ENCODE data around the gene ACOT7.

Gene ACOT7

GRCh38 chr1:6307099-6307498 lies 86.5 kb downstream of the ACOT7 start:
- DNase-seq, result no peak

DNA sequence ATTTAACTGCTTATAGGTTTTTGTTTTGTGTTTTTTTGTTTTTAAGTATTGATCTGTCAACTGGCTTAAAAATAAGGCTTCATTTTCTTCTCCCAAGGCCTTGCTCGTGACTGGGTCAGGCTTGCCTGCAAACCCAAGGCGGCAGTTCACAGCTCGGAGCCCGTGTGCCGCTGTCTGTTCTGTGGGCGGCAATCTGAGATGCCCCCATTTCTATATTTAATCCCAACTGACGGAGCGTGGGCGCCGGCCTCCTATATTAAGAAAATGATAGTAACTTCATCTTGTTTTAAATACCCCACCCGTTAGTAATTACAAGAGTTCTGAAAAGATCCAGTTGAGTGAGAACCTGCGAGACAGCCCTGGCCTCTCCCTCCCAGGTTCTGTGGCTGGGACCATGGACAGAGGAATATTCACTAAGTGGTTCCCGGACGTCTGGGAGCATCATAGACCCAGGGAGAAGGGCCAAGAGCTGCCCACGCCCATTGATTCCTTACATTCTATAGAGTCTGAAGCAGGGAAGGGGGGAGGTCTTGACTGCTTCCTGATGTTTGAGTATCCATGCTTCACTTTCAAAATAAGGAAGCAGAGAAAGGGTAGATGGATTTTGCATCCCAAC lies 90.1 kb downstream of the ACOT7 start:
- no peak for DNase-seq

- no peak for DNase-seq
These were observed 91.0 kb downstream of the ACOT7 start for GRCh38 chr1:6302568-6302967.

GRCh38 chr1:6301526-6301925 lies 92.0 kb downstream of the ACOT7 start:
- DNase-seq, result no peak

DNA sequence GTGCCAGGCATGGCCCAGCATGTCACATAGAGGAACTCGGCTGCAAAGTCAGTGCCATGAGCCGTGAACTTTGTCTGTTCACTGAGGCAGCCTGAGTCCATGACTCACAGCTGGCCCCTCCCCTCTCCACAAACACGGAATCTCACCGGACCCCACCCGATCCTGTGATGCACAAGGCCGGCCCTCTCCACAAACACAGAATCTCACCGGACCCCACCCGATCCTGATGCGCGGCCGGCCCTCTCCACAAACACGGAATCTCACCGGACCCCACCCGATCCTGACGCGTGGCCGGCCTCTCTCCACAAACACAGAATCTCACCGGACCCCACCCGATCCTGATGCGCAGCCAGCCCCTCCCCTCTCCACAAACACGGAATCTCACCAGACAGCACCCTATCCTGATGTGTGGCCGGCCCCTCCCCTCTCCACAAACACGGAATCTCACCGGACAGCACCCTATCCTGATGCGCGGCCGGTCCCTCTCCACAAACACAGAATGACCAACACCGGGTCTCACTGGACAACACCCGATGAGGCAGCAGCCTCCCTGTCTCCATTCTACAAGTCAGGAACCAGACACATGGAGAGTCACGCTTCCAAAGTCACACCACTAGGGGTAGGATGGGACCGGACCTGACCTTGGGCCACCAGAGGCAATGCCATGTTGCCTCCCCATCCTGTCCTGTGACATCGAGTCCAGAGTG lies 93.1 kb downstream of the ACOT7 start:
- DNase-seq, result no peak

DNA sequence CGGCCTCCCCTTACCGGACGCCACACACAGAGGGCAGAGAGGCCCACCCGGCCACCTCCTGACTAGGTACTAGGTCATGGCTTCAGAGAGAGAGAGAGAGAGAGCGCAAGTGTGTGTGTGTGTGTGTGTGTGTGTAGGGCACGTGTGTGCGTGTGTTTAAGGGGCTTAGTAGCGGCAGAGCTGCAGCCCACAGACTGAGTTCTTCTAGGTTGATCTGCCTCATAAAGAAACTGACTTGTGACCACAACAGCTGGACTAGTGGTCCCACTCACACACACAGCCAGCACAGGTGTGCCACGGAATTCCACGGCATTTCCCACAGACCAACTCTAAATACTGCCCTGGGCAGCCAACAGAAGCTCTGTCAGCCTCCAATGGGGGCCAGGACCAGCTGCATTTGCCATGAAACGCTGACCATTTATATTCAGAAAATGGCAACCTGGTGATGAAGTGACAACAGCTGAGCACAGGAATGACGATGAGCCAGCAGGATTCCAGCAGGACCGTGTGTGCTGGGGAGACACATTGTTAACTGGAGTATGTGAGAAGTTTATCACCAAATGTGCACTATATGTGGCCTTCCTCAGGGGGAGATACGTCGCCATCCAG lies 93.9 kb downstream of the ACOT7 start:
- no peak for DNase-seq

DNA sequence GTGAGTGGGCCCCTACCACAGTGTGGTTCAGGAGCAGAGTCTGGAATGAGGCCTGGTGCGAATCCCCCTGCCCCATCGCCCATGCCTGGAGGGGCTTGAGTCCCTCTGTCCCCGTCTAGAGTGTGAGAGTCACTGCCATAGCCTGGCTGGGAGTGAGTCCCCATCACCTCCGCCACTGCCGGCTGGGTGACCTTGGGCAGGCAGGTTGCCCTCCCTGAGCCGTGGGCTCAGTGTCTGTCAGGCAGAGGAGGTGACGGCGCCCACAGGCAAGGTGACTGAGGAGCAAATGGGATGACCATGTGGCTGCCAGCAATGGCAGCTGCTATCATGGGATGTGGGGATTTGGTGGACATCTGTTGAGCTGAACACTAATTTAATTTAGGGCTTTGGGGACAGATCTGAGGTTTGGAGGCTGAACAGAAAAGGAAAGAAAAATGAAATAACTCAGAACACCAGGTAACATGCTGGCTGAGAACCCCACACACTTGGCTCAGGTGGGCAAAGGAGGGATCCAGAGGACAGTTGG lies 94.6 kb downstream of the ACOT7 start:
- DNase-seq, result no peak

- no peak for DNase-seq
These were observed 95.0 kb downstream of the ACOT7 start for GRCh38 chr1:6298530-6298929.

- DNase-seq, result no peak
These were observed 97.7 kb downstream of the ACOT7 start for GRCh38 chr1:6295910-6296309.

DNA sequence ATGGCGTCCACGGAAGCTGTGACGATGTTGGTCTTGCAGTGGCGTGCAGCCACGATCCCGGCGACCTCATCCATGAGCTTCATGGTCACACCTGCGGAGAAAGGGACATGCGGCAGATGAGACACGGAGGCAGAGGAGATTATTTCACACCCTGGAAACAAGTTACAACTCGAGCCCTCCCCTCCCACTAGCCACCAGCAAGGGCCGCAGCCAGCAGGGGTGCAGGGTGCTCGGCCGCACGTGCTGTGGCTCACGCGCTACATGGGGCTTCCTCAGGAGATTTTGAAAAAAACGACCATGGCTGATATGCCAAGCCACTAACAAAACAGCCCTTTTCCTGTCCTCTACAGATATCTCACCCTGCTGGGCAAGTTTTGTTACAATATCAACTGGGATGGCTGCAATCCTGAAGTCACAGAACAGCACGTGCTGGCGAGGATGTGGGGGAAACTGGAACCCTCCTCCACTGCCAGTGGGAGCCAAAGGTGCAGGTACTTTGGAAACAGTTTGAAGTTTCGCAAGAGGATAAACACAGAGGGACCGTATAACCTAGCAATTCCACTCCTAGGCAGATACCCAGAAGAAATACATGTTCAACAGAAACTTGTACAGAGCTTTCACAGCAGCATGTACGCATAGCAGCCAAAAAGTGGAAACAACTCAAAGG lies 98.5 kb downstream of the ACOT7 start:
- no peak for DNase-seq

GRCh38 chr1:6294080-6294889 lies 99.3 kb downstream of the ACOT7 start:
- no peak for DNase-seq

- no peak for DNase-seq
These were observed 101.5 kb downstream of the ACOT7 start for GRCh38 chr1:6292102-6292501.

GRCh38 chr1:6288665-6289064 lies 104.9 kb downstream of the ACOT7 start:
- no peak for DNase-seq

GRCh38 chr1:6288026-6288425 lies 105.5 kb downstream of the ACOT7 start:
- no peak for DNase-seq

DNA sequence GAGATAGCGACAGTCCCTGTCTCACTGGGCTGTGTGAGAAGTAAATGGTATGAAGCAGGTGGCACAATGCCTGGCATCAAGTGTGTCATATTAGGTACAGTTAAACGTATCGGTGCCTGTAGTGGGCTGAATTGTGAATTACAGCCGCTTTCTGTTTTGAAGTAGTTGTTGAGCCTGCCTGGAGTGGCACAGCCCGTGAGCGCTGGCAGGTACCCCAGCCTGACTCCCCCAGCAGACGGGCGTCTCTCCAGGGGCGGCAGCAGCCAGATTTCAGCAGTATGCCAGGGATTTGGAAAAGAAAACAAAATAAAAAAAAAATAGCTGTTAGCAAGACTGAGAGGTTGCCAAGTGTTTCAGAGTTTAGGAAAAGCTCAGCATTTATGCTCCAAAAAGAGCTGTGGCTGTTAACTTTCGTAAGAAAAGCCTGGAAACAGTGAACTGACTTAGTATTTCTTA lies 106.1 kb downstream of the ACOT7 start:
- peak; percentile 68 for DNase-seq

DNA sequence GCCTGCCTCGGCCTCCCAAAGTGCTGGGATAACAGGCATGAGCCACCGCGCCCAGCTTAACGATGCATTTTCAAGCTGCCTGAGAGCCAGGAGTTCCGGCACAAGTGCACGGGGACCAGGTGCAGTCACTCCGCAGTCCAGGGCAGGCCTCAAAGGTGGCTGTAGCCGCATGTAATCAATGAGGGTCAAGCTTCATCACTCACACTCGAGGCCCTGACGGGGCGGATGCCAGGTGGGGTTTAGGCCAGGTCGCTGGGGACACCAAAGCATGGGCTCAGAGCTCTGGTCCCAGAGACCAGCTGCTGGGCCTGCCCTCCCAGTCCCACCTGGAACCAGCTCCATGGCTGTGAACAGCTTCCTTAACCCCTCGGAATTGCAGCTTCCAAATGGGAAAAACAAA lies 106.5 kb downstream of the ACOT7 start:
- DNase-seq, result no peak

DNA sequence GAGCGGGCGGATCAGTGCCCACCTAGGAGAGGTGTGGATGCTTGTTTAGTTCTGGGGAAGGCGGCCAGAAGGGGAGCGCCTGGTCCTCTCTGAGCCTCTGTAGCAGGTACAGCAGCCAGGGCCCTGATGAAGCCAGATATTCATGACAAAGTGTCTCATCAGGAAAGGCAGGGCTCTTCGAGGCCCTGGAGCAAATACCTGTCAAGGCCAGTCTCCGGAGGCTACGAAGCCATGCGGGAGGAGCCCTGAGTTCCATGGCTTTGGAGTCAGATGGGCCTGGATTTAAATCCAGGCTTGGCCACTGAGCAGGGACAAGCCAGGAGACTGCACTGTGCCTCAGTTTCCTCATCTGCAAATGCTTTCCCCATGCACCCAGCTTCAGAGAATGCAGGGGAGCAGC lies 107.3 kb downstream of the ACOT7 start:
- DNase-seq, result no peak

- DNase-seq, result no peak
These were observed 108.2 kb downstream of the ACOT7 start for GRCh38 chr1:6285336-6285735.

DNA sequence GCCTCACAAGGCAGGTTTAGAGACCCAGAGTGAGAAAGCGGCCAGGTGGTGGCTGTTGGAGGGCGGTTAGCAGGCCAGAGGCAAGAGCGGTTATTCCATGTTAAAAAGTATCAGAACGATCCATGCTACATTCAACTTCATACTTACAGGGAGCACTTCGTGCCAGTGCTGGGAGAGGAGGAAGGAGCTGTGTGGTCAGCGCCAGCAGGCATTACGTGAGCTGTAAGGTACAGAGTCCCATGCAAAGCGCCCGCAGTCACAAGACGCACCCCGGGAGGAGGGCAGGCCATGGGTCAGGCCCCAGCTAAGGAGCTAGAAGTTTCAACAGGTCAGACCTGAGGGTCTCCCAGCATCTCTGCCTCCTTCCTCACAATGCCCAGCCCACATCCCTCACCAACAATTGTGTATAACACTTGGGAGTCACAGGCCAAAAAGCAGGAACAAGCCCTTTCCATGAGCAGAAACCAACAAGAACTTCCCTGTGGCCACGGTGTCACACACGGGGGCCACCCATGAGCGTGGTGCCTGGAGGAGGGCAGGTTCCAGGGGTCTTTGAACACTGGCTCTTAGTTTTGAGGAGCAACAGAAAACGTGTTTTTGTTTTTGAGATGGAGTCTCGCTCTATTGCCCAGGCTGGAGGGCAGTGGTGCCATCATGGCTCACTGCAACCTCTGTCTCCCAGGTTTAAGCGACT lies 110.8 kb downstream of the ACOT7 start:
- DNase-seq, result no peak

GRCh38 chr1:6281511-6282402 lies 111.8 kb downstream of the ACOT7 start:
- no peak for DNase-seq
